SU-DHL-6 (cell line): ENCODE results near the gene APEX1.

ENCODE experiments used
- H2AFZ ChIP-seq: fragments of 200-600 bp; sonication (generic); 2 replicates; pipeline ENCODE4 v1.6.1; 2014; ENCODE audit warnings: low read depth, mild to moderate bottlenecking, moderate library complexity, mixed read lengths, antibody characterized with exemption, low read length; ENCODE audit not compliant: severe bottlenecking
- H3F3A ChIP-seq: fragments of 200-600 bp; shearing (Covaris generic); 2 replicates; pipeline ENCODE4 v1.6.0; 2016; ENCODE audit warnings: antibody characterized with exemption, mild to moderate bottlenecking; ENCODE audit not compliant: insufficient read depth
- H3K27ac ChIP-seq: fragments of 200-600 bp; sonication (generic); 2 replicates; pipeline ENCODE4 v1.5.1; 2016; ENCODE audit warnings: low read depth, mild to moderate bottlenecking, low read length, moderate library complexity, mixed read lengths
- H3K27me3 ChIP-seq: fragments of 200-600 bp; sonication (generic), shearing (Covaris generic); 2 replicates; pipeline ENCODE4 v1.6.0; 2014; ENCODE audit warnings: mild to moderate bottlenecking, low read length
- H3K36me3 ChIP-seq: fragments of 200-600 bp; sonication (generic); 2 replicates; pipeline ENCODE4 v1.6.1; 2014; ENCODE audit warnings: mild to moderate bottlenecking, low read length, mixed read lengths
- H3K4me2 ChIP-seq: fragments of 300-600, 200-600 bp; shearing (Covaris generic), sonication (generic); 2 replicates; pipeline ENCODE4 v1.6.0; 2014; ENCODE audit warnings: low read length, low read depth, mild to moderate bottlenecking; ENCODE audit not compliant: poor library complexity, severe bottlenecking
- H3K4me3 ChIP-seq: fragments of 200-600 bp; sonication (generic); 2 replicates; pipeline ENCODE4 v1.5.1; 2014; ENCODE audit warnings: antibody characterized with exemption, low read length, mild to moderate bottlenecking, mixed read lengths; ENCODE audit not compliant: insufficient read depth, poor library complexity, severe bottlenecking
- H3K79me2 ChIP-seq: fragments of 200-600 bp; sonication (generic); 2 replicates; pipeline ENCODE4 v1.6.1; 2014; ENCODE audit warnings: mild to moderate bottlenecking, low read length, moderate library complexity; ENCODE audit not compliant: insufficient read depth
- H3K9ac ChIP-seq: fragments of 200-600 bp; sonication (generic); 2 replicates; pipeline ENCODE4 v1.7.0; 2014; ENCODE audit warnings: mild to moderate bottlenecking, low read length
- H3K9me2 ChIP-seq: fragments of 200-600 bp; sonication (generic); replicated peaks from 2 replicates; pipeline ENCODE4 v1.6.1; 2014; ENCODE audit warnings: low read length; ENCODE audit not compliant: insufficient read depth
- H3K9me3 ChIP-seq: fragments of 200-600 bp; sonication (generic); 2 replicates; pipeline ENCODE4 v1.6.1; 2014; ENCODE audit warnings: low read length, mixed read lengths; ENCODE audit not compliant: insufficient read depth
- H4K20me1 ChIP-seq: fragments of 200-600 bp; sonication (generic); 2 replicates; pipeline ENCODE4 v1.6.1; 2014; ENCODE audit warnings: low read depth, mild to moderate bottlenecking, antibody characterized with exemption, low read length, moderate library complexity, mixed read lengths
- CTCF ChIP-seq: fragments of 200-600 bp; sonication (generic); IDR thresholded peaks from one replicate; pipeline ENCODE4 v1.5.1; 2017; ENCODE audit warnings: antibody characterized with exemption, mild to moderate bottlenecking, low read length, moderate library complexity; ENCODE audit not compliant: insufficient read depth, poor library complexity, severe bottlenecking
- EZH2phosphoT487 ChIP-seq: fragments of 200-600 bp; sonication (generic), shearing (Covaris generic); conservative IDR thresholded peaks from 2 replicates; pipeline ENCODE4 v1.6.1; 2018; ENCODE audit warnings: mild to moderate bottlenecking, antibody characterized with exemption, low read length, moderate library complexity, mixed read lengths

Gene APEX1

GRCh38 chr14:20486684-20487395 lies 31.8 kb downstream of the APEX1 start:
- Histone ChIP-seq H3K9ac (no peak overlapping the region), H2AFZ (no peak overlapping the region), H3K9me3 (no peaks in the 10 kb centered on the region), H3F3A (no peaks in the 10 kb centered on the region), H4K20me1 (no peaks in the 10 kb centered on the region), H3K27me3 (no peaks in the 10 kb centered on the region), H3K9me2 (no peaks in the 10 kb centered on the region), H3K4me2 (no peak overlapping the region), H3K27ac (no peak overlapping the region), H3K36me3 (no peaks in the 10 kb centered on the region), H3K79me2 (no peaks in the 10 kb centered on the region), H3K4me3 (no peak overlapping the region)
- TF ChIP-seq EZH2phosphoT487, result no peak
- TF ChIP-seq CTCF, result no peak

- H3K9me3 ChIP-seq, result no peaks in the 10 kb centered on the region
These were observed 32.3 kb downstream of the APEX1 start for GRCh38 chr14:20487396-20487725.

GRCh38 chr14:20489093-20489994 lies 34.3 kb downstream of the APEX1 start:
- Histone ChIP-seq H3K27me3 (no peaks in the 10 kb centered on the region), H3K9ac (no peak overlapping the region), H3K36me3 (no peaks in the 10 kb centered on the region), H3K79me2 (no peaks in the 10 kb centered on the region), H3K9me3 (no peaks in the 10 kb centered on the region), H2AFZ (no peak overlapping the region), H3K9me2 (no peaks in the 10 kb centered on the region), H3K27ac (no peak overlapping the region), H3K4me3 (no peak overlapping the region), H4K20me1 (no peaks in the 10 kb centered on the region), H3F3A (no peaks in the 10 kb centered on the region), H3K4me2 (no peak overlapping the region)
- TF ChIP-seq EZH2phosphoT487 (no peak), CTCF (no peak)

More at GRCh38 chr14:20487396-20487725, 32.3 kb downstream of the APEX1 start:
- Histone ChIP-seq H3K36me3 (no peaks in the 10 kb centered on the region), H3K27ac (no peak overlapping the region), H2AFZ (no peak overlapping the region), H3K27me3 (no peaks in the 10 kb centered on the region), H3K4me2 (no peak overlapping the region), H3K79me2 (no peaks in the 10 kb centered on the region), H3F3A (no peaks in the 10 kb centered on the region), H4K20me1 (no peaks in the 10 kb centered on the region), H3K9me2 (no peaks in the 10 kb centered on the region), H3K4me3 (no peak overlapping the region), H3K9ac (no peak overlapping the region)
- no peak for TF ChIP-seq EZH2phosphoT487
- TF ChIP-seq CTCF, result no peak
